Common myeloid progenitor, CD34-positive (primary cell): ENCODE results near the gene CBX1.

Experiments used
- CTCF ChIA-PET: fragments of 350-600 bp; sonication (Branson Sonifier 250); formaldehyde crosslinking; loops from one replicate; lab custom pipeline; 2021; ENCODE audit warnings: antibody characterized with exemption; lab: Charles Lee
- POLR2A ChIA-PET: fragments of 350-600 bp; sonication (Branson Sonifier 250); formaldehyde crosslinking; loops from one replicate; lab custom pipeline; 2021; ENCODE audit warnings: antibody characterized with exemption; lab: Charles Lee
- DNase-seq, 3 donors: peaks; one replicate each; pipeline versions ENCODE4 v3.0.0 to v3.0.0-alpha.2; 2013
- H3K27ac ChIP-seq, 2 experiments: 1 replicate in 1 of 2; 2 replicates in 1 of 2; pipeline ENCODE4 v1.7.0; 2013; ENCODE audit warnings: inconsistent platforms in 2 of 2, low read length in 2 of 2, mild to moderate bottlenecking in 2 of 2, low read depth in 1 of 2, moderate library complexity in 1 of 2; ENCODE audit not compliant: severe bottlenecking in 2 of 2, insufficient read depth in 1 of 2, poor library complexity in 1 of 2
- H3K27me3 ChIP-seq, 5 experiments: replicated peaks in 2 of 5; 1 replicate in 3 of 5; 2 replicates in 2 of 5; pipeline versions ENCODE4 v1.6.1 to v1.7.0; 2013; ENCODE audit warnings: low read length in 4 of 5, mild to moderate bottlenecking in 2 of 5, moderate library complexity in 2 of 5, inconsistent platforms in 1 of 5; ENCODE audit not compliant: insufficient read depth in 5 of 5, control insufficient read depth in 4 of 5
- H3K36me3 ChIP-seq, 4 experiments: 1 replicate in 2 of 4; 2 replicates in 2 of 4; pipeline versions ENCODE4 v1.6.1 to v1.7.0; 2013; ENCODE audit warnings: low read length in 3 of 4, control low read depth in 1 of 4, mild to moderate bottlenecking in 1 of 4; ENCODE audit not compliant: control insufficient read depth in 4 of 4, insufficient read depth in 4 of 4
- H3K4me1 ChIP-seq, 4 experiments: 1 replicate in 3 of 4; 2 replicates in 1 of 4; pipeline versions ENCODE4 v1.6.1 to v1.7.1; 2013; ENCODE audit warnings: low read length in 3 of 4, mild to moderate bottlenecking in 3 of 4, control low read depth in 1 of 4, inconsistent platforms in 1 of 4, moderate library complexity in 1 of 4; ENCODE audit not compliant: control insufficient read depth in 4 of 4, insufficient read depth in 4 of 4; ENCODE audit errors: control extremely low read depth in 1 of 4
- H3K4me3 ChIP-seq, 7 experiments: 1 replicate in 4 of 7; 2 replicates in 3 of 7; pipeline versions ENCODE4 v1.5.1 to v1.7.0; 2013; ENCODE audit warnings: mild to moderate bottlenecking in 7 of 7, low read length in 6 of 7, moderate library complexity in 6 of 7, inconsistent platforms in 2 of 7, low read depth in 2 of 7, control low read depth in 1 of 7; ENCODE audit not compliant: insufficient read depth in 4 of 7, control insufficient read depth in 1 of 7; ENCODE audit errors: extremely low read depth in 1 of 7
- H3K9me3 ChIP-seq, 5 experiments: 1 replicate in 4 of 5; 2 replicates in 1 of 5; pipeline versions ENCODE4 v1.6.1 to v1.7.1; 2013; ENCODE audit warnings: low read length in 4 of 5, mild to moderate bottlenecking in 2 of 5, inconsistent platforms in 1 of 5, low read depth in 1 of 5, moderate library complexity in 1 of 5; ENCODE audit not compliant: control insufficient read depth in 4 of 5, insufficient read depth in 2 of 5; ENCODE audit errors: control extremely low read depth in 1 of 5
- WGBS: methylation state at CpG from one replicate; pipeline ENCODE4 v1.1.5; 2013; ENCODE audit not compliant: insufficient coverage; 5-methylcytosine and 5-hydroxymethylcytosine counted together

CBX1 gene

DNA sequence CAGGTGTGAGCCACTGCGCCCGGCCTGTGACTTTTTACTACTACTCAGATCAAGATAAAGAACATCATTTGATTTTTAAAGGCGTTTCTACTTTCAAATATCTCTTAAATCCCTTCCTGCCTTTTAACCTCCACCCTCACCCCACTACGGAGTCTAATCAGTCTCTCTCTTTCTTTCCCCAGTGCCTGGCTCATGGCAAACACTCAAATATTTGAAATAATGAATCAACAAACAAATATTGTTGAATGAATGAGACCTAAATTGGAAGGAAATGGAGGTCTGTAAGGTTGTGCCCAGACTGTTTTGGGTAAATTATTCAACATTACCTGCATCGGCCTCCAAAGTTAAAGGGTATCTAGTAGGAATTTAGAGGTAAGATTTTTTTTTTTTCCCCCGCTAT is 78.4 kb downstream of the CBX1 start:
- H3K4me3 ChIP-seq = peak overlapping the region in 2 of 7 experiments; percentile 75 to 78
- no peak overlapping the region for H3K27ac ChIP-seq
- WGBS = 85% methylated on average over 4 of the region's 6 CpGs
- H3K27me3 ChIP-seq = peaks cover 0 to 2% (median 0%) of the 10 kb centered on the region in 5 experiments
- H3K9me3 ChIP-seq = no peaks in the 10 kb centered on the region
- CTCF ChIA-PET = interaction anchor here (1.3 to 14.4 kb wide), 2 partner anchors 43 to 76 kb away, joined by 5 to 511 read pairs; partner anchors contain the start of gene CDK5RAP3
- no peak for DNase-seq
- H3K36me3 ChIP-seq = no peaks in the 10 kb centered on the region
- POLR2A ChIA-PET = no interaction called here
- peaks cover 4 to 41% (median 37%) of the 10 kb centered on the region in 4 experiments for H3K4me1 ChIP-seq

DNA sequence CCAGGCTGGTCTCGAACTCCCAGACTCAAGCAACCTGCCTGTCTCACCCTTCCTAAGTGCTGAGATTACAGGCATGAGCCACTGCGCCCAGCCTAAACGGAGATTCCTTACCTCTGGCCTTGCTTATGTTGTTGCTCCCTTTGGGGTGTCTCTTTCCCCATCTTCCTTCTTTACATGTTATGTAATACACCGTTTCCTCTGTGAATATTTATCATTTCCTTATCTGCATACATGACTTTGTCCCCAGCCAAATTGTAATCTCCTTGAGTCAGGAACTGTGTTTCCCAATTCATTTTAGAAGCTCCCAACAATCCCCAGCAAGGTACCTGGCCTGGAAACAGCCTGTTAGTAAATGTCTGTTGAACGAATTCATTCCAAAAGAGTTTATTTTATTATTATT is 79.3 kb downstream of the CBX1 start:
- POLR2A ChIA-PET = interaction anchor here (0.6 kb wide), 1 partner anchor 1512 kb away, joined by 3 read pairs; no protein-coding TSS in a partner anchor
- Histone ChIP-seq H3K9me3 (no peaks in the 10 kb centered on the region), H3K27ac (no peak overlapping the region), H3K4me3 (no peak overlapping the region), H3K36me3 (no peaks in the 10 kb centered on the region), H3K4me1 (peaks cover 4 to 48% (median 40%) of the 10 kb centered on the region in 4 experiments), H3K27me3 (peaks cover 0 to 2% (median 0%) of the 10 kb centered on the region in 5 experiments)
- DNase-seq = no peak
- WGBS = no CpG with 5 or more reads among the region's 5 CpGs
- CTCF ChIA-PET = interaction anchor here (1.3 to 14.4 kb wide), 3 partner anchors 42 to 75 kb away, joined by 5 to 511 read pairs (median 5); partner anchors contain the start of gene CDK5RAP3
